Measurements from ENCODE around the gene GPRC5A. TPM values are rescaled to one million over a fixed set of nuclear protein-coding genes. Genes with fewer than 3 reads are reported as not detected.

The GPRC5A gene
- total RNA-seq, 3 donors from 2014 or later = 136 to 326 (median 320) TPM

DNA sequence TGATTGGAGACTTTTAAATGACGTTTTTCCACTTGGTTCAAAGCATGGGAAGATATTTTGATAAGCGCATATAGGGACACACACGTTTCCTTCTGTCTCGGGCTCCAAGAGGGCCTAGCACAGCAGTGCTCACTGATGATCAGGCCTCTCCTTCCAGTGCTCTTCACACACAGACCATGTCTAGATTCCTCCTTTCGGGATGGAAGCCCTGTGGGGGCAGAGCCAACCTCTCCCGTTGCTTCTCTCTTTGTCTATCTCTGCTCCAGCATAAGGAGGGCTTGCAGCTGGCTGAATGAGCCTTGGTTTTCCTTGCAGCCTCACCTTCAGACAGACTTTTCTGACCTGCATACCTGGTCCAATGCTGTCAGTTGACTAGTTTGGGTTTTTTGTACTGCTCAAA is 38.3 kb downstream of the GPRC5A start:
- no peak for ATAC-seq
- Histone ChIP-seq H3K36me3 (ENCODE audit: low read depth) (no peaks in the 10 kb centered on the region), H3K4me3 (no peak overlapping the region), H3K9me3 (no peaks in the 10 kb centered on the region), H3K4me1 (ENCODE audit: low read depth) (no peaks in the 10 kb centered on the region)
- TF ChIP-seq, protein P1, sequence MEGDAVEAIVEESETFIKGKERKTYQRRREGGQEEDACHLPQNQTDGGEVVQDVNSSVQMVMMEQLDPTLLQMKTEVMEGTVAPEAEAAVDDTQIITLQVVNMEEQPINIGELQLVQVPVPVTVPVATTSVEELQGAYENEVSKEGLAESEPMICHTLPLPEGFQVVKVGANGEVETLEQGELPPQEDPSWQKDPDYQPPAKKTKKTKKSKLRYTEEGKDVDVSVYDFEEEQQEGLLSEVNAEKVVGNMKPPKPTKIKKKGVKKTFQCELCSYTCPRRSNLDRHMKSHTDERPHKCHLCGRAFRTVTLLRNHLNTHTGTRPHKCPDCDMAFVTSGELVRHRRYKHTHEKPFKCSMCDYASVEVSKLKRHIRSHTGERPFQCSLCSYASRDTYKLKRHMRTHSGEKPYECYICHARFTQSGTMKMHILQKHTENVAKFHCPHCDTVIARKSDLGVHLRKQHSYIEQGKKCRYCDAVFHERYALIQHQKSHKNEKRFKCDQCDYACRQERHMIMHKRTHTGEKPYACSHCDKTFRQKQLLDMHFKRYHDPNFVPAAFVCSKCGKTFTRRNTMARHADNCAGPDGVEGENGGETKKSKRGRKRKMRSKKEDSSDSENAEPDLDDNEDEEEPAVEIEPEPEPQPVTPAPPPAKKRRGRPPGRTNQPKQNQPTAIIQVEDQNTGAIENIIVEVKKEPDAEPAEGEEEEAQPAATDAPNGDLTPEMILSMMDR (IDR thresholded peaks at IDR 0.05) = no peak
- DNase-seq = no peak
- intact Hi-C loops (cut with DNase I, micrococcal nuclease) = no loop called here

DNA sequence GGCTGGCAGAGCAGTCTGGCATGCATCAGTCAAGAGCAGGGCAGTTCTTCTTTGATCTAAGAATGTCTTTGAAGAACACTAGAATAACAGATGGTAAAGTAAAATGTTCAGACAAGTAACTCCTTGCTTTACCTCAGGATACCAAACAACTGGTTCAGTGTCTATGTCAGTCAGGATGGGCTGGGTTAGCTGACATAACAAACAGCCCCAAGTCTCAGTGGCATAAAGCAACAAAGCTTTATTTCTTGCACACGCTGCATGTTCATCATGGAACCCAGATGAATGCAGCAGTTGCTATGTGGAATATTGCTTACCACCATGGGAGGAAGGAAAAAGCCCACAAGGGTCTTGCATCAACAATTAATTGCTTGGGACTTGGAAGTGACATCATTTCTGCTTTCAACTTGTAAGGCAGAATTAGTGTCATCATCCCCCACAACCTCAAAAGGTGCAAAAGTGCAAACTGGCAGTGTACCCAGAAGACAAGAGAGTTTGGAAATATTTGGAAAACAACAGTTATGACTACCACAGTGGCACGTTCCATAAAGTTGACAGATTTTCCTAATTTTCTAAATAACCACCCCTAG is 39.4 kb downstream of the GPRC5A start:
- ATAC-seq (no peak), DNase-seq (no peak)
- no peaks in the 10 kb centered on the region for H3K4me1 ChIP-seq (ENCODE audit: low read depth)
- no peaks in the 10 kb centered on the region for H3K9me3 ChIP-seq
- H3K36me3 ChIP-seq (ENCODE audit: low read depth) = no peaks in the 10 kb centered on the region
- intact Hi-C loops (cut with DNase I, micrococcal nuclease) = no loop called here
- TF ChIP-seq, protein P1 (IDR thresholded peaks at IDR 0.05) = no peak
- H3K4me3 ChIP-seq = no peak overlapping the region

DNA sequence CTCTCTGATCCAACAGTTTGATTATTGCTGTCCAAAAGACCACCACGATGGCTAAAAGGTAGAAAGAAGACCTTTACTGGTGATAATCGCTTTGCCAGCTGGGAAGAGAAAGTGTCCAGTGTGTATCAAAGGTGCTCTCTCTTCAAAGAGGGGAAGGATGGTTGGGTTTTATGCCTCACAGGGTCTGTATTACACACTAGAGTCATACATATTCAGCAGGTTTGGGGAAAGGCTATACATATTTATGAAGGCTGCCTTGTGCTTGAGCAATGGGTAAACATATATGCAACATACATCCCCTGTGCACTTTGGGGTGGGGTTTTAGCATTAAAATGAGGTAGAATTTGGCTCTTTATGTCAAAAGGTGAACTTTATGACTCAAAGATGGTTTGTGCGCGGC is 42.4 kb downstream of the GPRC5A start:
- H3K9me3 ChIP-seq = no peaks in the 10 kb centered on the region
- no peak for DNase-seq
- H3K4me1 ChIP-seq (ENCODE audit: low read depth) = no peaks in the 10 kb centered on the region
- TF ChIP-seq, protein P1 (IDR thresholded peaks at IDR 0.05) = no peak
- intact Hi-C loops (cut with DNase I, micrococcal nuclease) = no loop called here
- H3K4me3 ChIP-seq = no peak overlapping the region
- ATAC-seq = no peak
- no peaks in the 10 kb centered on the region for H3K36me3 ChIP-seq (ENCODE audit: low read depth)

DNA sequence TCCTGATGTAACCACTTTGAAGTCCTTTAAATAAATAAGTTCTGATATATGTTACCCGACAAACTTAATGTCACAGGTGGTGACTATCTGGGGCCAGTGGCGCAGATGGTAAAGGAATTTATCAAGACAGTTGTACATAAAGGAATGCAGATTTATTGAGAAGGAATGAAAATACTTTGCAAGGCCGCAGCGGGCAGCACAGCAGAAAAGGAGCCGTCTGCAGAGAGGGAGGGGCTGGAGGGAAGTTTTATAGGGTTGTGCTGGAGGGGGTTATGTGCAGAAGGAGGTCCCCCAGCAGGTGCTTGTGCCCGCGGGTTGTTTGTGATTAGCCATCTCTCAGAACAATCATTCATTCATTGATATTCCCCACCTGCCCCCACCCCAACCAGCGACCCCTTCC is 43.2 kb downstream of the GPRC5A start:
- Histone ChIP-seq H3K36me3 (ENCODE audit: low read depth) (no peaks in the 10 kb centered on the region), H3K4me3 (no peak overlapping the region), H3K4me1 (ENCODE audit: low read depth) (no peaks in the 10 kb centered on the region), H3K9me3 (no peaks in the 10 kb centered on the region)
- ATAC-seq (no peak), DNase-seq (no peak)
- TF ChIP-seq, protein P1 (IDR thresholded peaks at IDR 0.05) = no peak
- intact Hi-C loops (cut with DNase I, micrococcal nuclease) = no loop called here

DNA sequence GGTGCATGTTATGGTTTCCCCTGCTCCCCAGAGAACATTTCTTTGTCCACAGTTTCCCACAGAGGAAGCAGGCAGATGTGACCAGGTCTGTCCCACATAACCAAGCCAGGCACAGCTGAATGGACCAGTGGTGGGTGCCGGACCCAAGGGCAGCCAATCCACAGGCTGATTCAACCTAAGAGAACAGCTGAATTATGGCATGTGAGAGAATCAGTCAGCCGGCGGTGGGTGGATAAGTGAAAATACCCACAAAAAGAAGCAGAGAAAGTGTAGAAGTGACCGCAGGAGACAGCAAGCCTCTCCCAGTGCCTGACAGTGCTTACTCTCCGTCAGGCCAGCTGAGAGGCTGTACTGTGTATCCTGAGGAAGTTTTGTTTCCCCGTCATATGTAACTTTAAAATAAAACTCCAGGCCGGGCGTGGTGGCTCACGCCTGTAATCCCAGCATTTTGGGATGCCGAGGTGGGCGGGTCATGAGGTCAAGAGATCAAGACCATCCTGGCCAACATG is 45.7 kb downstream of the GPRC5A start:
- H3K4me1 ChIP-seq (ENCODE audit: low read depth) = no peaks in the 10 kb centered on the region
- no peaks in the 10 kb centered on the region for H3K36me3 ChIP-seq (ENCODE audit: low read depth)
- DNase-seq (no peak), ATAC-seq (no peak)
- TF ChIP-seq, protein P1 (IDR thresholded peaks at IDR 0.05) = no peak
- intact Hi-C loops (cut with DNase I, micrococcal nuclease) = no loop called here
- H3K4me3 ChIP-seq = no peak overlapping the region
- H3K9me3 ChIP-seq = no peaks in the 10 kb centered on the region

DNA sequence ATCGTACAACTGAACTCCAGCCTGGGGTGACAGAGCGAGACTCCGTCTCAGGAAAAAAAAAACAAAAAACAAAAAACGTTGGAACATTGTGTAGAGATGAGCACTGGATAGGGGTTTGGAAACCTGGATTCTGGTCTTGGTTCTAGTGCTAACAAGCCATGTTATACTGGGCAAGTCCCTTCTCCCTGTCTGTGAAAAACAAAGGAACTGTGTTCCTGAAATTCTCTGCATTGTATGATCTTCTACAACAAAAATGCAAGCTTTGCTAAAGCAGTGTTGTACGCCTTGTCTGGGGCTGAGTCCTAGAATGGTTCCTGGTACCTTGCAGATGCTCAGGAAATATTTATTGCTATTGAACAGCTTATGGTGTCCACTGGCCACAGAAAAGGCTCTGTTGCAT is 47.2 kb downstream of the GPRC5A start:
- Histone ChIP-seq H3K9me3 (no peaks in the 10 kb centered on the region), H3K4me3 (no peak overlapping the region), H3K4me1 (ENCODE audit: low read depth) (no peaks in the 10 kb centered on the region), H3K36me3 (ENCODE audit: low read depth) (no peaks in the 10 kb centered on the region)
- ATAC-seq = no peak
- intact Hi-C loops (cut with DNase I, micrococcal nuclease) = no loop called here
- DNase-seq = no peak
- TF ChIP-seq, protein P1 (IDR thresholded peaks at IDR 0.05) = no peak
